ENCODE data around the gene CDK10.

Gene CDK10

GRCh38 chr16:89733322-89733721 is 46.8 kb downstream of the CDK10 start:
- DNase-seq (ENCODE audit: low read depth), result no peak

DNA sequence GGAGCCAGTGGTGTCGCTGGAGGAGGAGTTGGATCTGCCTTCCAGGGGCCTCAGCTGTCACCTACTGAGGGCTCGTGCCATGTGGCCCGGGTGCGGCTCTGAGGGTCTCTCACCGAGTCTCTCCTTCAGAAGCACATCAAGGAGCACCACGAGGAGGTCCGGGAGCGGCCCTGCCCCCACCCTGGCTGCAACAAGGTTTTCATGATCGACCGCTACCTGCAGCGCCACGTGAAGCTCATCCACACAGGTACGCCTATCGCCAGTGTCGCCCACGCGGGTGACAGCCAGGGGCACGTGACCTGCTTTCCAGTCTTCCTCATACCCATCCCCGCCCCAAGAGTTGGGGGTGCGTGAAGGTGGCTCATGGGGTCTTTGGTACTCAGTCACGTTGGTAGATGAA is 47.3 kb downstream of the CDK10 start:
- DNase-seq (ENCODE audit: low read depth), result no peak

- no peak for DNase-seq (ENCODE audit: low read depth)
Observed at GRCh38 chr16:89736554-89736953, 50.1 kb downstream of the CDK10 start.

GRCh38 chr16:89737341-89738071 is 51.0 kb downstream of the CDK10 start:
- DNase-seq (ENCODE audit: low read depth), result no peak

- no peak for DNase-seq (ENCODE audit: low read depth)
Observed at GRCh38 chr16:89738072-89738377, 51.5 kb downstream of the CDK10 start.

- DNase-seq (ENCODE audit: low read depth), result no peak
Observed at GRCh38 chr16:89738538-89739317, 52.2 kb downstream of the CDK10 start.

GRCh38 chr16:89739383-89739782 is 52.9 kb downstream of the CDK10 start:
- no peak for DNase-seq (ENCODE audit: low read depth)

DNA sequence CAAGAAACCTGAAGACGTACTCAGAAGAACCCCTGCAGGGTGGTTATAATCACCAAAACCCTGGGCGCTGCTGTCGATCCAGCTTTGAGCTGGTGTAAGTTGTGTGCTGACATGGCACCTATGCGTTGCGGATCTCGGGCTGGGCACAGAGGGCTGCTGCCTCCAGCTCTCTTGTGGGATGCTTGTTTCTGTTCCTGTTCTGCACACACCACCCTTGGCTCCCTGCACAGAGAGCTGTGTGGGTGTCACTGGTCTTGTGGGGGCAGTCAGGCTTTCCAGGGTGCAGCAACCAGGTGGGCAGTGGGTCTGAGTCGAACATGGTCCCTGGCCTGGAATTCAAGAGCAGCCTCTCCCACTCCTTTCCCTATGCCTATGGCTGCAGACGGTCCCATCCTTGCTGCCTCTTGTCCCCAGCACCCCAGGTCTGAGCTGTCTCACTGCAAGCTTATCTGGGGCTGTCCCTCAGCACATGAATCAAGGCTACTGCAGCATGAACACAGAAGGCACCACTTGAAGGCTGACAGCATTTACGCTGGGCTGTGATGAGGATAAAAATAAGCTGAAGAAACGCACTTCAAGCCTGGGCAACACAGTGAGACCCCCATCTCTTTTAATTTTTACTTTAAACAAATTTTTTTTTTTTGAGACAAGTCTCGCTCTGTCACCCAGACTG is 55.0 kb downstream of the CDK10 start:
- DNase-seq (ENCODE audit: low read depth), result no peak

DNA sequence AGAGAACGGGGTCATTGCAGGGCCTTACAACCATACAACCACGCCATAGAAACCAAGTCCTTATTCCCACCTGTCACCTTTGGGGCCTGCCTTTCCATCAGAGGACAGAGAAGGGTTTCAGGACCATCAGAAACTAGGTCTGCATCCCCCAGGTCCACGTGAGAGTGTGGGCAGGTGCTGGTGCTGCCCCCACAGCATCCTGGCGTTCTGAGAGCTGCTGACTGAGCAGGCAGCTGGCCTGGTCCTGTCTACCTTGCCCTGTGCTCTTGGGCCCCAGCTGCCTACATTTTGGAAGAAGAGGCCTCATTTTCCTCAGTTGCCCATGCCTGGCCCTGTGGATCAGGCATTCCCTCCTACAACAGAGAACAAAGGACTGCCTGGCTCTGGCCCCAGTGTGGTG is 56.5 kb downstream of the CDK10 start:
- no peak for DNase-seq (ENCODE audit: low read depth)

GRCh38 chr16:89744813-89745212 is 58.3 kb downstream of the CDK10 start:
- no peak for DNase-seq (ENCODE audit: low read depth)

All from iris pigment epithelial cell (primary cell).